ENCODE data around the gene TTC36.
"Not testable (repeated sequence)": the region's sequence is repeated elsewhere in the genome, so short reads cannot be mapped to it uniquely, and the experiment has no call there.

TTC36 gene

GRCh38 chr11:118532852-118533768 lies 5.8 kb downstream of the TTC36 start:
- DNase-seq: no peak

GRCh38 chr11:118533769-118534729 lies 6.8 kb downstream of the TTC36 start:
- no peak for DNase-seq

- no peak for DNase-seq
Measured at GRCh38 chr11:118535261-118535660, 8.0 kb downstream of the TTC36 start.

- DNase-seq: no peak
Measured at GRCh38 chr11:118536726-118537125, 9.5 kb downstream of the TTC36 start.

GRCh38 chr11:118537409-118537980 lies 10.2 kb downstream of the TTC36 start:
- no peak for DNase-seq

- DNase-seq: no peak
Measured at GRCh38 chr11:118544010-118544646, 16.9 kb downstream of the TTC36 start.

GRCh38 chr11:118544647-118545010 lies 17.4 kb downstream of the TTC36 start:
- no peak for DNase-seq

GRCh38 chr11:118545533-118545932 lies 18.3 kb downstream of the TTC36 start:
- no peak for DNase-seq

GRCh38 chr11:118547132-118547531 lies 19.9 kb downstream of the TTC36 start:
- DNase-seq: no peak

GRCh38 chr11:118552341-118552740 lies 25.1 kb downstream of the TTC36 start:
- DNase-seq: no peak

GRCh38 chr11:118560806-118561205 lies 33.5 kb downstream of the TTC36 start:
- DNase-seq: no peak

GRCh38 chr11:118565051-118565450 lies 37.8 kb downstream of the TTC36 start:
- DNase-seq: no peak

GRCh38 chr11:118569670-118570069 lies 42.4 kb downstream of the TTC36 start:
- no peak for DNase-seq

GRCh38 chr11:118570787-118571186 lies 43.5 kb downstream of the TTC36 start:
- DNase-seq: no peak

- not testable (repeated sequence) for DNase-seq
Measured at GRCh38 chr11:118571701-118572060, 44.4 kb downstream of the TTC36 start.

GRCh38 chr11:118572061-118572980 lies 45.0 kb downstream of the TTC36 start, which contains the start of gene ARCN1:
Gene ARCN1, plus strand, starts transcription at chr11:118572409. Its CDS starts 139 bp downstream, at chr11:118572548.
- DNase-seq: peak; percentile 83

- DNase-seq: no peak
Measured at GRCh38 chr11:118572981-118573550, 45.8 kb downstream of the TTC36 start.

- no peak for DNase-seq
Measured at GRCh38 chr11:118574636-118575035, 47.4 kb downstream of the TTC36 start.

GRCh38 chr11:118577995-118578394 lies 50.7 kb downstream of the TTC36 start:
- DNase-seq: not testable (repeated sequence)

All from CD4-positive, alpha-beta T cell treated with Interferon gamma for 1 hour (primary cell).